ENCODE data around the gene SLAMF7.

The SLAMF7 gene

GRCh38 chr1:160740133-160740688 is 1.2 kb downstream of the SLAMF7 start:
- TF ChIP-seq CTCF (conservative IDR thresholded peaks at IDR 0.05; ENCODE audit: control insufficient read depth, insufficient read depth, low read depth, low read length), result no peak
- H3K4me3 ChIP-seq (ENCODE audit: control insufficient read depth, low read depth, low read length), result no peak overlapping the region
- no peak for DNase-seq (ENCODE audit: low read depth)

- no peak for DNase-seq (ENCODE audit: low read depth)
- H3K4me3 ChIP-seq (ENCODE audit: control insufficient read depth, low read depth, low read length), result no peak overlapping the region
These were observed 2.0 kb downstream of the SLAMF7 start for GRCh38 chr1:160741092-160741501.

GRCh38 chr1:160741612-160742348 is 2.7 kb downstream of the SLAMF7 start:
- H3K4me3 ChIP-seq (ENCODE audit: control insufficient read depth, low read depth, low read length), result no peak overlapping the region
- DNase-seq (ENCODE audit: low read depth), result no peak
- no peak for TF ChIP-seq CTCF (conservative IDR thresholded peaks at IDR 0.05; ENCODE audit: control insufficient read depth, insufficient read depth, low read depth, low read length)

More at GRCh38 chr1:160741092-160741501, 2.0 kb downstream of the SLAMF7 start:
- no peak for TF ChIP-seq CTCF (conservative IDR thresholded peaks at IDR 0.05; ENCODE audit: control insufficient read depth, insufficient read depth, low read depth, low read length)

- no peak for DNase-seq (ENCODE audit: low read depth)
- no peak overlapping the region for H3K4me3 ChIP-seq (ENCODE audit: control insufficient read depth, low read depth, low read length)
- no peak for TF ChIP-seq CTCF (conservative IDR thresholded peaks at IDR 0.05; ENCODE audit: control insufficient read depth, insufficient read depth, low read depth, low read length)
These were observed 3.5 kb downstream of the SLAMF7 start for GRCh38 chr1:160742428-160743127.

GRCh38 chr1:160743266-160743665 is 4.2 kb downstream of the SLAMF7 start:
- no peak for DNase-seq (ENCODE audit: low read depth)
- no peak overlapping the region for H3K4me3 ChIP-seq (ENCODE audit: control insufficient read depth, low read depth, low read length)
- no peak for TF ChIP-seq CTCF (conservative IDR thresholded peaks at IDR 0.05; ENCODE audit: control insufficient read depth, insufficient read depth, low read depth, low read length)

GRCh38 chr1:160744199-160744851 is 5.3 kb downstream of the SLAMF7 start:
- no peak overlapping the region for H3K4me3 ChIP-seq (ENCODE audit: control insufficient read depth, low read depth, low read length)
- no peak for DNase-seq (ENCODE audit: low read depth)
- TF ChIP-seq CTCF (conservative IDR thresholded peaks at IDR 0.05; ENCODE audit: control insufficient read depth, insufficient read depth, low read depth, low read length), result no peak
